Gastrocnemius medialis (tissue), 4 donors: ENCODE measurements around the gene OR6J1.

Source experiments
- POLR2A ChIP-seq, 2 donors: fragments of 450-650 bp; IDR thresholded peaks; one replicate each; pipeline ENCODE4 v1.6.1; 2017; ENCODE audit warnings: antibody characterized with exemption in 2 of 2, mild to moderate bottlenecking in 2 of 2, moderate library complexity in 2 of 2
- TF ChIP-seq, protein P1 (sequence below), 5 experiments: fragments of 450-650 bp in 3 of 5; fragments of 200-600 bp in 2 of 5; sonication (generic) in 2 of 5; IDR thresholded peaks in 4 of 5; conservative IDR thresholded peaks in 1 of 5; 1 replicate in 4 of 5; 2 replicates in 1 of 5; pipeline ENCODE4 v1.5.1; 2016 to 2019; ENCODE audit warnings: antibody characterized with exemption in 5 of 5, mild to moderate bottlenecking in 3 of 5, moderate library complexity in 3 of 5

DNA sequence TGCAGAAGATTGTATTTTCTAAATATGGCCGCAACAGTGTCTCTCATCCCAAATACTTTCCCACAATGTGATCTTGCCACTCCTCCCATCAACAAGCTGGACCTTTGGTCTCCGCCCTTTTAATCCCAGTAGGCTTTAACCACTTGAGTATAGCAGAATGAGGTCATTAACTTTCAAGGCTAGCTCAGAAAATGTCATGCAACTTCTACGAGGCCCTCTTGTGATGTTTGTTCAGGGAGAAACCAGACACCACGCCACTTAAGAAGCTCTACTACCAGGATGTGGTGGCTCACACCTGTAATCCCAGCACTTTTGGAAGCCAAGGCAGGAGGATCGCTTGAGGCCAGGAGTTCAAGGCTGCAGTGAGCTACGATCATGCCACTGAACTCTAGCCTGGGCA, 20.1 kb upstream of the OR6J1 start:
- TF ChIP-seq, protein P1, sequence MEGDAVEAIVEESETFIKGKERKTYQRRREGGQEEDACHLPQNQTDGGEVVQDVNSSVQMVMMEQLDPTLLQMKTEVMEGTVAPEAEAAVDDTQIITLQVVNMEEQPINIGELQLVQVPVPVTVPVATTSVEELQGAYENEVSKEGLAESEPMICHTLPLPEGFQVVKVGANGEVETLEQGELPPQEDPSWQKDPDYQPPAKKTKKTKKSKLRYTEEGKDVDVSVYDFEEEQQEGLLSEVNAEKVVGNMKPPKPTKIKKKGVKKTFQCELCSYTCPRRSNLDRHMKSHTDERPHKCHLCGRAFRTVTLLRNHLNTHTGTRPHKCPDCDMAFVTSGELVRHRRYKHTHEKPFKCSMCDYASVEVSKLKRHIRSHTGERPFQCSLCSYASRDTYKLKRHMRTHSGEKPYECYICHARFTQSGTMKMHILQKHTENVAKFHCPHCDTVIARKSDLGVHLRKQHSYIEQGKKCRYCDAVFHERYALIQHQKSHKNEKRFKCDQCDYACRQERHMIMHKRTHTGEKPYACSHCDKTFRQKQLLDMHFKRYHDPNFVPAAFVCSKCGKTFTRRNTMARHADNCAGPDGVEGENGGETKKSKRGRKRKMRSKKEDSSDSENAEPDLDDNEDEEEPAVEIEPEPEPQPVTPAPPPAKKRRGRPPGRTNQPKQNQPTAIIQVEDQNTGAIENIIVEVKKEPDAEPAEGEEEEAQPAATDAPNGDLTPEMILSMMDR (IDR thresholded peaks at IDR 0.05 in 4 of 5, conservative IDR thresholded peaks at IDR 0.05 in 1 of 5) = no peak
- no peak for TF ChIP-seq POLR2A (IDR thresholded peaks at IDR 0.05)
